MM.1S (cell line): ENCODE results near the gene TLR9.

Experiments
- EZH2 ChIP-seq: fragments of 300-600 bp; sonication (generic); optimal IDR thresholded peaks from 2 replicates; pipeline ENCODE3; 2017; ENCODE audit warnings: low read depth, mild to moderate bottlenecking, antibody characterized with exemption, low read length, mixed read lengths
- EZH2phosphoT487 ChIP-seq: fragments of 300-600 bp; sonication (generic); IDR thresholded peaks from 2 replicates; pipeline ENCODE4 v1.6.1; 2018; ENCODE audit warnings: antibody characterized with exemption, low read length
- TF ChIP-seq, protein P1 (sequence below): fragments of 300-600 bp; sonication (generic); IDR thresholded peaks from 2 replicates; pipeline ENCODE4 v1.5.1; 2016; ENCODE audit warnings: antibody characterized with exemption, low read length, mixed read lengths

- TF ChIP-seq, protein P1, sequence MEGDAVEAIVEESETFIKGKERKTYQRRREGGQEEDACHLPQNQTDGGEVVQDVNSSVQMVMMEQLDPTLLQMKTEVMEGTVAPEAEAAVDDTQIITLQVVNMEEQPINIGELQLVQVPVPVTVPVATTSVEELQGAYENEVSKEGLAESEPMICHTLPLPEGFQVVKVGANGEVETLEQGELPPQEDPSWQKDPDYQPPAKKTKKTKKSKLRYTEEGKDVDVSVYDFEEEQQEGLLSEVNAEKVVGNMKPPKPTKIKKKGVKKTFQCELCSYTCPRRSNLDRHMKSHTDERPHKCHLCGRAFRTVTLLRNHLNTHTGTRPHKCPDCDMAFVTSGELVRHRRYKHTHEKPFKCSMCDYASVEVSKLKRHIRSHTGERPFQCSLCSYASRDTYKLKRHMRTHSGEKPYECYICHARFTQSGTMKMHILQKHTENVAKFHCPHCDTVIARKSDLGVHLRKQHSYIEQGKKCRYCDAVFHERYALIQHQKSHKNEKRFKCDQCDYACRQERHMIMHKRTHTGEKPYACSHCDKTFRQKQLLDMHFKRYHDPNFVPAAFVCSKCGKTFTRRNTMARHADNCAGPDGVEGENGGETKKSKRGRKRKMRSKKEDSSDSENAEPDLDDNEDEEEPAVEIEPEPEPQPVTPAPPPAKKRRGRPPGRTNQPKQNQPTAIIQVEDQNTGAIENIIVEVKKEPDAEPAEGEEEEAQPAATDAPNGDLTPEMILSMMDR = no peak
- TF ChIP-seq EZH2 (no peak), EZH2phosphoT487 (no peak)
These were observed 21.7 kb downstream of the TLR9 start for GRCh38 chr3:52203701-52204100.
